ENCODE data around the gene HPCAL4.

- TF ChIP-seq CTCF (IDR thresholded peaks at IDR 0.05) (peak; percentile 10), EZH2phosphoT487 (IDR thresholded peaks at IDR 0.05) (no peak), EZH2 (IDR thresholded peaks at IDR 0.05) (no peak)
These were observed 26.6 kb upstream of the HPCAL4 start for GRCh38 chr1:39717809-39718208.

All from neural progenitor cell (in vitro differentiated cells).